Neural progenitor cell (in vitro differentiated cells): ENCODE data around the gene CHCHD6. TPM values are rescaled to one million over a fixed set of nuclear protein-coding genes. Genes with fewer than 3 reads are reported as not detected.

ENCODE experiments used
- DNase-seq: peaks from one replicate; pipeline ENCODE4 v3.0.0-alpha.2; 2016; ENCODE audit warnings: low spot score
- H2AFZ ChIP-seq: fragments of 200-600 bp; sonication (generic); replicated peaks from 2 replicates; pipeline ENCODE4 v1.6.1; 2016; ENCODE audit warnings: antibody characterized with exemption
- H3F3A ChIP-seq: fragments of 200-600 bp; sonication (generic); 2 replicates; pipeline ENCODE4 v1.6.1; 2016; ENCODE audit warnings: antibody characterized with exemption, low read depth
- H3K27ac ChIP-seq: fragments of 200-600 bp; sonication (generic); 2 replicates; pipeline ENCODE4 v1.5.1; 2016; ENCODE audit warnings: mild to moderate bottlenecking
- H3K27me3 ChIP-seq: fragments of 200-600 bp; sonication (generic); 2 replicates; pipeline ENCODE4 v1.6.1; 2016; ENCODE audit warnings: mild to moderate bottlenecking, moderate library complexity
- H3K36me3 ChIP-seq: fragments of 200-600 bp; sonication (generic); 2 replicates; pipeline ENCODE4 v1.5.1; 2016
- H3K4me1 ChIP-seq: fragments of 200-600 bp; sonication (generic); 2 replicates; pipeline ENCODE4 v1.6.1; 2016; ENCODE audit warnings: mixed run types
- H3K4me2 ChIP-seq: fragments of 200-600 bp; sonication (generic); 2 replicates; pipeline ENCODE4 v1.6.1; 2016
- H3K4me3 ChIP-seq: fragments of 200-600 bp; sonication (generic); 2 replicates; pipeline ENCODE4 v1.5.1; 2016
- H3K79me2 ChIP-seq: fragments of 200-600 bp; sonication (generic); 2 replicates; pipeline ENCODE4 v1.6.1; 2016; ENCODE audit warnings: low read depth
- H3K9ac ChIP-seq: fragments of 200-600 bp; sonication (generic); 2 replicates; pipeline ENCODE4 v1.6.1; 2016
- H3K9me3 ChIP-seq: fragments of 200-600 bp; sonication (generic); 2 replicates; pipeline ENCODE4 v1.5.1; 2016; ENCODE audit warnings: low read depth
- H4K20me1 ChIP-seq: fragments of 200-600 bp; sonication (generic); 2 replicates; pipeline ENCODE4 v1.6.1; 2016; ENCODE audit warnings: low read depth
- H3K27ac Mint-ChIP-seq: 3 replicates; pipeline ENCODE4 v1.8.0; 2021; ENCODE audit warnings: mixed read lengths
- H3K27me3 Mint-ChIP-seq: 2 replicates; pipeline ENCODE4 v1.8.0; 2022; ENCODE audit warnings: low read depth, mild to moderate bottlenecking, inconsistent platforms, moderate library complexity, mixed read lengths; ENCODE audit not compliant: insufficient read depth
- H3K36me3 Mint-ChIP-seq: 3 replicates; pipeline ENCODE4 v1.8.0; 2021; ENCODE audit warnings: mixed read lengths
- H3K4me1 Mint-ChIP-seq: 3 replicates; pipeline ENCODE4 v1.8.0; 2021; ENCODE audit warnings: mixed read lengths
- H3K4me3 Mint-ChIP-seq: 3 replicates; pipeline ENCODE4 v1.8.0; 2021; ENCODE audit warnings: mild to moderate bottlenecking, moderate library complexity, mixed read lengths
- H3K9me3 Mint-ChIP-seq: 3 replicates; pipeline ENCODE4 v1.8.0; 2020; ENCODE audit warnings: mixed read lengths
- EZH2 ChIP-seq: fragments of 200-600 bp; sonication (generic); IDR thresholded peaks from 2 replicates; pipeline ENCODE4 v1.6.1; 2017; ENCODE audit warnings: antibody characterized with exemption, mild to moderate bottlenecking, moderate library complexity
- EZH2phosphoT487 ChIP-seq: fragments of 200-600 bp; sonication (generic); IDR thresholded peaks from 2 replicates; pipeline ENCODE4 v1.6.1; 2017; ENCODE audit warnings: antibody characterized with exemption
- total RNA-seq: library from RNA; depleted of rRNA; stranded (reverse); fragments of >200 nt; gene quantifications from 2 replicates; pipeline ENCODE4 v1.2.3, GENCODE V29; 2015; ENCODE audit warnings: low replicate concordance
- TF ChIP-seq, protein P1 (sequence below): fragments of 200-600 bp; sonication (generic); IDR thresholded peaks from 2 replicates; pipeline ENCODE4 v1.5.1; 2017; ENCODE audit warnings: antibody characterized with exemption, mild to moderate bottlenecking

CHCHD6 gene
- total RNA-seq, 1 donor from 2014 or later = 35.7 TPM

GRCh38 chr3:126960604-126960995 lies 256.6 kb downstream of the CHCHD6 start:
- no peaks in the 10 kb centered on the region for H3K79me2 ChIP-seq
- H3K4me1 ChIP-seq = peaks cover 10% of the 10 kb centered on the region
- peak overlapping the region; percentile 90 for H3K27ac Mint-ChIP-seq
- H3K36me3 ChIP-seq = no peaks in the 10 kb centered on the region
- H3F3A ChIP-seq = no peaks in the 10 kb centered on the region
- no peaks in the 10 kb centered on the region for H3K9me3 Mint-ChIP-seq
- TF ChIP-seq, protein P1, sequence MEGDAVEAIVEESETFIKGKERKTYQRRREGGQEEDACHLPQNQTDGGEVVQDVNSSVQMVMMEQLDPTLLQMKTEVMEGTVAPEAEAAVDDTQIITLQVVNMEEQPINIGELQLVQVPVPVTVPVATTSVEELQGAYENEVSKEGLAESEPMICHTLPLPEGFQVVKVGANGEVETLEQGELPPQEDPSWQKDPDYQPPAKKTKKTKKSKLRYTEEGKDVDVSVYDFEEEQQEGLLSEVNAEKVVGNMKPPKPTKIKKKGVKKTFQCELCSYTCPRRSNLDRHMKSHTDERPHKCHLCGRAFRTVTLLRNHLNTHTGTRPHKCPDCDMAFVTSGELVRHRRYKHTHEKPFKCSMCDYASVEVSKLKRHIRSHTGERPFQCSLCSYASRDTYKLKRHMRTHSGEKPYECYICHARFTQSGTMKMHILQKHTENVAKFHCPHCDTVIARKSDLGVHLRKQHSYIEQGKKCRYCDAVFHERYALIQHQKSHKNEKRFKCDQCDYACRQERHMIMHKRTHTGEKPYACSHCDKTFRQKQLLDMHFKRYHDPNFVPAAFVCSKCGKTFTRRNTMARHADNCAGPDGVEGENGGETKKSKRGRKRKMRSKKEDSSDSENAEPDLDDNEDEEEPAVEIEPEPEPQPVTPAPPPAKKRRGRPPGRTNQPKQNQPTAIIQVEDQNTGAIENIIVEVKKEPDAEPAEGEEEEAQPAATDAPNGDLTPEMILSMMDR = no peak
- TF ChIP-seq EZH2phosphoT487 (no peak), EZH2 (no peak)
- H3K27me3 Mint-ChIP-seq = peaks cover 3% of the 10 kb centered on the region
- H3K4me3 ChIP-seq = no peak overlapping the region
- H3K36me3 Mint-ChIP-seq = peaks cover 3% of the 10 kb centered on the region
- no peaks in the 10 kb centered on the region for H3K9me3 ChIP-seq
- peak overlapping the region; percentile 20 for H2AFZ ChIP-seq
- no peaks in the 10 kb centered on the region for H4K20me1 ChIP-seq
- no peaks in the 10 kb centered on the region for H3K27me3 ChIP-seq
- no peak overlapping the region for H3K4me2 ChIP-seq
- H3K4me1 Mint-ChIP-seq = peaks cover 17% of the 10 kb centered on the region
- H3K27ac ChIP-seq = no peak overlapping the region
- no peak for DNase-seq
- no peak overlapping the region for H3K4me3 Mint-ChIP-seq
- H3K9ac ChIP-seq = no peak overlapping the region

GRCh38 chr3:126961191-126961790 lies 257.3 kb downstream of the CHCHD6 start:
- H2AFZ ChIP-seq = no peak overlapping the region
- TF ChIP-seq, protein P1 = no peak
- TF ChIP-seq EZH2phosphoT487 (no peak), EZH2 (no peak)
- Mint-ChIP-seq H3K27ac (no peak overlapping the region), H3K36me3 (peaks cover 3% of the 10 kb centered on the region), H3K4me3 (no peak overlapping the region), H3K4me1 (peaks cover 16% of the 10 kb centered on the region), H3K27me3 (peaks cover 3% of the 10 kb centered on the region), H3K9me3 (no peaks in the 10 kb centered on the region)
- no peak overlapping the region for H3K9ac ChIP-seq
- no peaks in the 10 kb centered on the region for H3K9me3 ChIP-seq
- no peaks in the 10 kb centered on the region for H4K20me1 ChIP-seq
- no peaks in the 10 kb centered on the region for H3F3A ChIP-seq
- H3K4me2 ChIP-seq = no peak overlapping the region
- no peaks in the 10 kb centered on the region for H3K27me3 ChIP-seq
- H3K27ac ChIP-seq = no peak overlapping the region
- H3K79me2 ChIP-seq = no peaks in the 10 kb centered on the region
- H3K4me3 ChIP-seq = no peak overlapping the region
- H3K4me1 ChIP-seq = peaks cover 10% of the 10 kb centered on the region
- DNase-seq = no peak
- no peaks in the 10 kb centered on the region for H3K36me3 ChIP-seq

GRCh38 chr3:126961791-126962461 lies 257.9 kb downstream of the CHCHD6 start:
- H3K9me3 Mint-ChIP-seq = no peaks in the 10 kb centered on the region
- Histone ChIP-seq H2AFZ (no peak overlapping the region), H3K4me2 (no peak overlapping the region), H3F3A (no peaks in the 10 kb centered on the region), H3K27ac (no peak overlapping the region), H3K27me3 (no peaks in the 10 kb centered on the region), H3K4me3 (no peak overlapping the region), H3K9me3 (no peaks in the 10 kb centered on the region), H3K36me3 (no peaks in the 10 kb centered on the region), H3K9ac (no peak overlapping the region), H3K4me1 (peaks cover 10% of the 10 kb centered on the region), H3K79me2 (no peaks in the 10 kb centered on the region), H4K20me1 (no peaks in the 10 kb centered on the region)
- no peak for DNase-seq
- H3K4me3 Mint-ChIP-seq = no peak overlapping the region
- H3K36me3 Mint-ChIP-seq = peaks cover 3% of the 10 kb centered on the region
- peaks cover 15% of the 10 kb centered on the region for H3K4me1 Mint-ChIP-seq
- no peak overlapping the region for H3K27ac Mint-ChIP-seq
- TF ChIP-seq, protein P1 = no peak
- no peak for TF ChIP-seq EZH2phosphoT487
- TF ChIP-seq EZH2 = no peak
- peaks cover 3% of the 10 kb centered on the region for H3K27me3 Mint-ChIP-seq
